ENCODE results near the gene CCDC87.
"Not testable (repeated sequence)": the region's sequence is repeated elsewhere in the genome, so short reads cannot be mapped to it uniquely, and the experiment has no call there.

The CCDC87 gene

DNA sequence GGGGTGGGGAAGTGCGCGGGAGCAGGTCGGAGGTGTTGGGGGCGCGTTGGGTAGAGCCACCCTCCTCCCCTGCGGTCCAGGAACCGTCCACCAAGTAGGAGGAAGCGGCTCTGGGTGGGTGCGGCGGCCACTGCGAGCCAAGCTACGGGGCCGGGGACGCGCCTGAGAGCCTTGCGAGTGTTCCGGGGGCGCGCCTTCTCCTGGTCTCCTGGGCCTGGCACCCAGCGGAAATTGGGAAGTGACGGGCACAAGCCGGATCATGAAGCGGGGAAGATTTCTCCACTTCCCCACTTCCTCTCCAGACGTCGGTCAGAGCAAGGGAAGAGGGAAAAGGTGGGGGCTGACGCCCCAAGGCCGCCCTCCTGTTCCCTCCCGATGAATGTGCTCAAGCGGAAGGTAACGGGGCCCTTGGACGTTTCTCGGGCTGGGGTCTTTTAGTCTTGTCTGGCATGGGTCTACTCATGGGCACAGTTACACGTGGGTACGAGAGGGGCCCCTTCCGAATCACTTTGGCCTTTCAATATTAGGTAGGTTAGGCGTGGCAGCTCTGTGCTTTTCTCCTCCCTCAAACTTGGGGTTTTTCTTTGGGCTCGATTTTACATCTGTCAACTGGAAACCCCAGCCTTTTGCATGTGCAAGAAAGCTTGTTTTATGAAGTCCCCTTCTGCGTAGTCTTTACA is 24.4 kb upstream of the CCDC87 start:
- in situ Hi-C loops (cut with MboI; ENCODE audit: low sequenced_read_pairs) = no loop called here

GRCh38 chr11:66616379-66617154 is 23.7 kb upstream of the CCDC87 start, which contains the start of gene RBM14:
Gene RBM14, plus strand, starts transcription at chr11:66616630. Its CDS starts 91 bp downstream, at chr11:66616721.
- in situ Hi-C loops (cut with MboI; ENCODE audit: low sequenced_read_pairs) = no loop called here

DNA sequence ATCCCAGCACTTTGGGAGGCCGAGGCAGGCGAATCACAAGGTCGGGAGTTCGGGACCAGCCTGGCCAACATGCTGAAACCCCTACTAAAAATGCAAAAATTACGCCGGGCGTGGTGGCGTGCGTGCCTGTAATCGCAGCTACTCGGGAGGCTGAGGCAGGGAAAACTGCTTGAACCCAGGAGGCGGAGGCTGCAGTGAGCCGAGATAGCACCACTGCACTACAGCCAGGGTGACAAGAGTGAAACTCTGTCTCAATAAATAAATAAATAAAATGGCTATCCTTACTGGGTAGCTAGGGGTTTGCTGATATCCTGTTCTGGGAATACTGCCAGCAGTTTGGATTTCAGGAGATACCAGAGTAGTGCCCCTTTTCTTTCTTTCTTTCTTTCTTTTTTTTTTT is 21.2 kb upstream of the CCDC87 start:
- in situ Hi-C loops (cut with MboI; ENCODE audit: low sequenced_read_pairs) = no loop called here

DNA sequence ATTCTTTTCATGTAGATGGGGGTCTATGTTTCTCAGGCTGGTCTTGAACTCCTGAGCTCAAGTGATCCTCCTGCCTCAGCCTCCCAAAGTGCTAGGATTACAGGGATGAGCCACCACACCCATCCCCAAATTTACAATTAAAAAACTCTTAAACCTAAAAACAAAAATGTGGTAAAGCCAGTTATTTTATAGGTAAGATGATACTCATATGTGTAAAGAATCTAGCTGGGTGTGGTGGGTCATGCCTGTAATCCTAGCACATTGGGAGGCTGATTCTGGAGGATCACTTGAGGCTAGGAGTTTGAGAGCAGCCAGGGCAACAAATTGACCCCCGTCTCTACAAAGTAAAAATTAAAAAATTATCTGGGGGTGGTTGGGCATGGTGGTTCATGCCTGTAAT is 19.6 kb upstream of the CCDC87 start:
- in situ Hi-C loops (cut with MboI; ENCODE audit: low sequenced_read_pairs) = no loop called here

GRCh38 chr11:66609721-66610617 is 17.1 kb upstream of the CCDC87 start:
- in situ Hi-C loops (cut with MboI; ENCODE audit: low sequenced_read_pairs) = no loop called here

GRCh38 chr11:66607126-66607834 is 14.4 kb upstream of the CCDC87 start:
- in situ Hi-C loops (cut with MboI; ENCODE audit: low sequenced_read_pairs) = no loop called here

DNA sequence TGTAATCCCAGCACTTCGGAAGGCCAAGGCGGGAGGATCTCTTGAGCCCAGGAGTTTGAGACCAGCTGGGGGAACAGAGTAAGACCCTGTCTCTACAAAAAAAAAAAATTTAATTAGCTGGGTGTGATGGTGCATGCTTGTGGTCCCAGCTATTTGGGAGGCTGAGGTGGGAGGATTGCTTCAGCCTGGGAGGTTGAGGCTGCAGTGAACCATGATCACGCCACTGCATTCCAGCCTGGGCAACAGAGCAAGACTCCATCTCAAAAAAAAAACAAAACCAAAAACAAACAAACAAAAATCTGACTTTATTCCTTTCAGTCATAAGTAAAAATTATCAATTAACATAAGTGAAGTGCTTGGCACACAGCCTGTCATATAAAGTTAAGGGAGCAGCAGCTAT is 13.7 kb upstream of the CCDC87 start:
- in situ Hi-C loops (cut with MboI; ENCODE audit: low sequenced_read_pairs) = not testable (repeated sequence)

GRCh38 chr11:66604155-66604554 is 11.3 kb upstream of the CCDC87 start:
- in situ Hi-C loops (cut with MboI; ENCODE audit: low sequenced_read_pairs) = no loop called here

GRCh38 chr11:66603072-66603471 is 10.2 kb upstream of the CCDC87 start:
- in situ Hi-C loops (cut with MboI; ENCODE audit: low sequenced_read_pairs) = no loop called here

DNA sequence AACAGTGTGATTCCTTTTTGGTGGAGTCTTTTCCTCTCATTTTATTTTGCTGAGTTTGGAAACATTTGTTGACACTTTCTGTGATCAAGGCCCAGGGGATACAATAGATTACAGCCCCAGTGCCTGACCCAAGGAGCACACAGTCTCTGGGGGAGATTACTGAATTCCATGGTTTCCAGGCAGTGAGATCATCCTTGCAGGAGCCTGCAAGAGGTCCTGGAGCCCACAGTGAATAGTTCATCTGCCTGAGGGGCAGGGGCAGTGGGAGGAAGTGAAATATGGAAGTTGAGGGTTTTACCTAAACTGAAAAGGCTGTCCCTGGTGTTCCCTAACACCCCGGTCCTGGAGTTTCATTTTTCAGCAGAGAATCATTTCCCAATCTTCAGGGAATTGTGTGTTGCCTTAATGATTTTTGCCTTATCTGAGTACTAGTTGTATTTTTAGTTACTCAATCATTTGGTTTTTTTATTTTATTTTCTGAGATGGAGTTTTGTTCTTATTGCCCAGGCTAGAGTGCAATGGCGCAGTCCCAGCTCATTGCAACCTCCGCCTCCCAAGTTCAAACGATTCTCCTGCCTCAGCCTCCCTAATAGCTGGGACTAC is 7.9 kb upstream of the CCDC87 start:
- in situ Hi-C loops (cut with MboI; ENCODE audit: low sequenced_read_pairs) = no loop called here

DNA sequence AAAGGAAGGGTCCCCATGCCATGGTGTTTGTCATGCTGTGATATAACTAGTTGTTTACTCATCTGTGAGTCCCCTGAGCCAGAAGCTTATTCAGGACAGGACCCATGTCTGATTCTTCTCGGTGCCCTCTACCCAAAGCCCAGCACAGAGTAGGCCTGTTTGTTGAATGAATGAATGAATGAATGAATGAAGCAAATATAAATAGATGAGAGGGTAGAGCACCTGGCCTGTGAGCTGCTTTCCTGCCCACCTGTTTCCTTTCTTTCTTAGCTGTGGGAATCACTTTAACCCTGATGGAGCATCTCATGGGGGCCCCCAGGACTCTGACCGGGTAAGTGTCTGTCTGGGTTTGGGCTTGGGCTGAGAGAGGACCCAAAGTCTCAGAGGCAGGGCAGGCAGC is 7.4 kb upstream of the CCDC87 start:
- in situ Hi-C loops (cut with MboI; ENCODE audit: low sequenced_read_pairs) = no loop called here

DNA sequence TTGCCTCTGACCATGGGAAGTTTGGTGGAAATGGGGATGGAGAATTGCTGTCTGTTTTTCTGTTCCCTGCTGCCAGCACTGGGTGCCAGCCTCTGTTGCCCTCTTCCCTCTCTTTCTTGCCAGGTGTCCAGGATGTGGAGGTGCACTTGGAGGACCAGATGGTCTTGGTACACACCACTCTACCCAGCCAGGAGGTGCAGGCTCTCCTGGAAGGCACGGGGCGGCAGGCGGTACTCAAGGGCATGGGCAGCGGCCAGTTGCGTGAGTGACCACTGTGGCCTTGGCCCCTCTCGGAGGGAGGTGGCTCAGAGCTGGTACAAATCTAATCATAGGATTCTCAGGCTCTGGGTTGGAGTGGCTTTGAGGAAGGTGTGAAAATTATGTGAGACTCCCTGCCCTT is 6.1 kb upstream of the CCDC87 start:
- in situ Hi-C loops (cut with MboI; ENCODE audit: low sequenced_read_pairs) = no loop called here

DNA sequence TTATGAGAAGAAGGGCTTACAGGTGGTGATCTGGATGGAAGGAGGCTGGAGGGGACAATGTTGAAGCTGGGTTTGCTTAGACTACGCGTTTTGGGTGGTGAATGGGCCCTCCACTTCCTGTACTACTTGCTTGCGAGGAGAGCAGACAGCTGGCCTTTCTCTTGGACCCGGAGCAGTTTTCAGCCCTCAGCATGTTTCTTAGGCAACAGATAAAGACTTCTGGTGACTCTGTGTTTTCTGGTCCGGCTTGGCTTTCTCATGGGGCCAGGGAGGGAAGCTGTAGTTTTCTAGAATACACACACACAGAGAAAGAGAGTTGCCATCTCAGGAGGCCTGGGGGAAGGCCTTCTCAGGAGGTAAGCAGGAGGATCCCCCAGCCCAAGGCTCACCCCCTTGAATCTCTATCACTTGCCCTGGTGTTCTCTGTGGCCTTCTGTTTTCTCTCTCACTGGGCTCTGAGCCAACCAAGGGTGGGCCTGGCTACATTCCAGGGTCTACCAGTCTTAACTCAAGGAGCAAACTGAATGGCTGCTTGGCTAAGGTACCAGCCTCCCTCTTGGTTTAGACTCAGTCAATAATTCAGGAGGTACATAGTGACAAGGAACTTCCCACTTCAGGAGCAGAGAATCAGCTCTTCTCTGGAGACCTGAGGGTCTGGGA is 2.5 kb upstream of the CCDC87 start:
- in situ Hi-C loops (cut with MboI; ENCODE audit: low sequenced_read_pairs) = no loop called here

GRCh38 chr11:66593650-66594049 is 787 bp upstream of the CCDC87 start:
- in situ Hi-C loops (cut with MboI; ENCODE audit: low sequenced_read_pairs) = no loop called here

DNA sequence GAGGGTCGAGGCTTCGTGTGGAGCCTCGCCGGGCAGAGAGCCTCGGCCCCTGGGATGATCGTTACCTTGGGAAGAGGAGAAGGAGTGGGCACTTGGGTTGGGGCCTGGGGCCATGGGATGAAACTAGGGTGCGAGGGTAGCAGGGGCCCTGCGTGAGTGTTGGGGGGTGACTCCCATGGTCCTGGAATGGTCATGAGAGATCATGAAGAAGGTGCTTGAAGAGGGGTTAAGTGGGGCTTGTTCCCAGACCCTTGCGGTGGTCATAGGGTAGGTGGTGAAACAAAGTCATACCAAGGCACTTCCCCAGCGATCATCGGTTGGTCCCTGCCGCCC is 406 bp upstream of the CCDC87 start:
- in situ Hi-C loops (cut with MboI; ENCODE audit: low sequenced_read_pairs) = no loop called here

- in situ Hi-C loops (cut with MboI; ENCODE audit: low sequenced_read_pairs) = no loop called here
Observed at GRCh38 chr11:66591175-66591574, 1.7 kb downstream of the CCDC87 start.

GRCh38 chr11:66589996-66590675 is 2.7 kb downstream of the CCDC87 start:
- in situ Hi-C loops (cut with MboI; ENCODE audit: low sequenced_read_pairs) = no loop called here

GRCh38 chr11:66589315-66589714 is 3.5 kb downstream of the CCDC87 start:
- in situ Hi-C loops (cut with MboI; ENCODE audit: low sequenced_read_pairs) = not testable (repeated sequence)

- in situ Hi-C loops (cut with MboI; ENCODE audit: low sequenced_read_pairs) = no loop called here
Observed at GRCh38 chr11:66586136-66586535, 6.7 kb downstream of the CCDC87 start.

Data from hTERT RPE-1 (cell line).